Activated CD8-positive, alpha-beta T cell treated with anti-CD3 and anti-CD28 coated beads for 36 hours (primary cell): ENCODE measurements around the gene B3GNT3. TPM values are rescaled to one million over a fixed set of nuclear protein-coding genes. Genes with fewer than 3 reads are reported as not detected.

ENCODE experiments used
- ATAC-seq: fragments of 200-7000 bp; cut with Tn5 transposase; one replicate; pipeline ENCODE4 v1.10.0; 2021; ENCODE audit warnings: mild to moderate bottlenecking, moderate library complexity
- CTCF ChIA-PET: fragments of 350-600 bp; sonication (Branson Sonifier 250); formaldehyde crosslinking; loops from one replicate; lab custom pipeline; 2021; ENCODE audit warnings: antibody characterized with exemption; lab: Charles Lee
- POLR2A ChIA-PET: fragments of 350-600 bp; sonication (Branson Sonifier 250); formaldehyde crosslinking; loops from one replicate; lab custom pipeline; 2021; ENCODE audit warnings: antibody characterized with exemption; lab: Charles Lee
- DNase-seq: peaks from one replicate; pipeline ENCODE4 v3.0.0-alpha.2; 2020
- H3K27ac Mint-ChIP-seq: one replicate; pipeline ENCODE4 v1.8.0; 2021; ENCODE audit warnings: mild to moderate bottlenecking, mixed read lengths
- H3K27me3 Mint-ChIP-seq: one replicate; pipeline ENCODE4 v1.8.0; 2021; ENCODE audit warnings: mixed read lengths
- H3K36me3 Mint-ChIP-seq: one replicate; pipeline ENCODE4 v1.8.0; 2021; ENCODE audit warnings: low read depth, mixed read lengths
- H3K4me1 Mint-ChIP-seq: one replicate; pipeline ENCODE4 v1.8.0; 2021; ENCODE audit warnings: low read depth, mixed read lengths
- H3K4me3 Mint-ChIP-seq: one replicate; pipeline ENCODE4 v1.8.0; 2021; ENCODE audit warnings: mild to moderate bottlenecking, moderate library complexity, mixed read lengths
- H3K9me3 Mint-ChIP-seq: one replicate; pipeline ENCODE4 v1.8.0; 2021; ENCODE audit warnings: mixed read lengths
- CTCF ChIP-seq: fragments of 200-600 bp; IDR thresholded peaks from one replicate; pipeline ENCODE4 v1.8.0; 2022; ENCODE audit warnings: antibody characterized with exemption, mild to moderate bottlenecking
- intact Hi-C: fragments of 100-400 bp; cut with micrococcal nuclease; formaldehyde crosslinking; loops from one replicate; pipeline ENCODE4 v1.10.0; 2022
- total RNA-seq, 2 experiments: library from RNA; stranded (reverse); gene quantifications; one replicate each; pipeline ENCODE4 v1.2.3, GENCODE V29; 2021

Gene B3GNT3
- total RNA-seq, 2 experiments from 2014 or later: 0.20 TPM; not detected in 1

- intact Hi-C loops: no loop called here
- H3K4me3 Mint-ChIP-seq: no peak within 1 kb of the TSS
Measured at GRCh38 chr19:17821190-17821589, 26.3 kb downstream of the B3GNT3 start, which contains the start of gene INSL3. Gene INSL3, minus strand, starts transcription at chr19:17821519. Its CDS starts 13 bp downstream, at chr19:17821506.

GRCh38 chr19:17824339-17824738, 29.4 kb downstream of the B3GNT3 start:
- Mint-ChIP-seq H3K4me3 (no peak overlapping the region), H3K9me3 (no peaks in the 10 kb centered on the region), H3K27me3 (no peaks in the 10 kb centered on the region), H3K36me3 (peaks cover 17% of the 10 kb centered on the region), H3K4me1 (no peaks in the 10 kb centered on the region), H3K27ac (no peak overlapping the region)
- no peak for ATAC-seq
- TF ChIP-seq CTCF: no peak
- no peak for DNase-seq
- ChIA-PET POLR2A (interaction anchor here (0.6 to 4.4 kb wide), 10 partner anchors 8 to 36 kb away, joined by 3 to 23 read pairs (median 6); partner anchors contain the start of gene RPL18A), CTCF (no interaction called here)
- intact Hi-C loops: no loop called here

More at GRCh38 chr19:17821190-17821589, 26.3 kb downstream of the B3GNT3 start, which contains the start of gene INSL3:
- ChIA-PET POLR2A (no interaction called here), CTCF (no interaction called here)
- no peaks in the 10 kb centered on the region for H3K27me3 Mint-ChIP-seq
- DNase-seq (no peak), ATAC-seq (no peak)
- no peak for TF ChIP-seq CTCF
- no peak within 1 kb of the TSS for H3K27ac Mint-ChIP-seq
- H3K36me3 Mint-ChIP-seq: peaks cover 5% of the 10 kb centered on the region
- H3K9me3 Mint-ChIP-seq: no peaks in the 10 kb centered on the region
- no peaks in the 10 kb centered on the region for H3K4me1 Mint-ChIP-seq

DNA sequence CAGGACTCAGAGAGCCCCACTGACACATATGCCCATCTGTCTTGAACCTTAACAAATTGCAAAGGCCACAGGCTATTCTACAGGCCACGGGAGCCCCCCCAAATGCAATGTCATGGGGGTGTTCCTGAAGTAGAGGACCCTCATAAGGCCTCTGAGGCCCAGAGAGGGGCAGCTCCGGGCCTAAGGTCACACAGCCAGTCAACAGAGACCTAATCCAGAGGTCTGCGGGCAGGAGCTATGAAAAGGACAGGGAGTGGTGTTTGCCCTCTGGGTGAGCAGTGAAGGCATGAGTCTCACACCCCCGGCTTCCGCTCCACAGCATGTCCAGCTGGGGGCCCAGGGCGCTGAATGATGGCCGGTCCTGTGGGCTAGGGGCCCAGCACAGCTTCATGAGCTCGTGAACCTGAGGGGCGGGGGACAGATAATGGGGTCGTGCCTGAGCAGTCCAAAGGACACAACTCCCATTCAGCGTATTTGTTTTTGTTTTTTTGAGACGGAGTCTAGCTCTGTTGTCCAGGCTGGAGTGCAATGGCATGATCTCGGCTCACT, 31.6 kb downstream of the B3GNT3 start:
- Mint-ChIP-seq H3K9me3 (no peaks in the 10 kb centered on the region), H3K27ac (no peak overlapping the region)
- CTCF ChIA-PET: no interaction called here

DNA sequence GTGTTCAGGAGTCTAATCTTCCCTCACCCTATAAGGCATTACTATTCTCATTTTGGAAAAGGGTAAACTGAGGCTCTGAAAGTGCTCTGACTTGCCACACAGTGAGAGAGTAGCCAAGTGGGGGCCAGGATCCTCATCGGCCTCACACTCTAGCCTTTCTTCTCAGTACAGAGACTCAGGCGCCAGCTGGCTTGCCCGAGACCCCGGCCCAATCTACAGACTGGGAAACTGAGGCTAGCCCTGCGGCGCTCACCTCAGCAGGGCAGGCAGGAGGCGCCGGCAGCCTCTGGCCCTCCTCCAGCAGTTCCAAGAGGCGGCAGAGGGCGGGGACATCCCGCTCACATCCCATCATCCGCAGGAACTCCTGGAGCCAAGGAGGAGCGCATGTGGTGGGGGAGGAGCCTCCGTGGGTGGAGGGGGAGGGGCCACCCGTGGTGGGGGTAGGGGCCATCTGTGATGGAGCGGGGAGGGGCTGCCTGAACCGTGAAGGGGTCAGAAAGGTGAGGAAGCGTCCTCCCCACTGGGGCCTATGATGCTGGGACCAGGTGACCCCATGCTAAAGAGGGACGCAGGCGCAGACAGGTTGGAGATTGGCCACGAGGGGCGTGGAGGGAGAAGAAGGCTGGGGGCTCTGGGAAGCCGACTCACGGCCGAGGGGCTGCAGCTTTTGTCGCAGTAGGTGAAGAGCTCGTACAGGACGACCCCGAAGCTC, 35.1 kb downstream of the B3GNT3 start:
- ChIA-PET POLR2A (interaction anchor here (1.2 to 3.0 kb wide), 3 partner anchors 9 to 35 kb away, joined by 3 to 11 read pairs (median 6); no protein-coding TSS in a partner anchor), CTCF (no interaction called here)
- Mint-ChIP-seq H3K9me3 (peaks cover 1% of the 10 kb centered on the region), H3K27me3 (no peaks in the 10 kb centered on the region), H3K4me3 (no peak overlapping the region), H3K36me3 (peaks cover 58% of the 10 kb centered on the region), H3K27ac (no peak overlapping the region), H3K4me1 (peaks cover 3% of the 10 kb centered on the region)
- intact Hi-C loops: no loop called here
- DNase-seq: no peak
- ATAC-seq: no peak
- no peak for TF ChIP-seq CTCF

More for the DNA sequence above, 31.6 kb downstream of the B3GNT3 start:
- peaks cover 3% of the 10 kb centered on the region for H3K4me1 Mint-ChIP-seq
- H3K36me3 Mint-ChIP-seq: peaks cover 35% of the 10 kb centered on the region
- no peaks in the 10 kb centered on the region for H3K27me3 Mint-ChIP-seq
- H3K4me3 Mint-ChIP-seq: no peak overlapping the region
- ATAC-seq (no peak), DNase-seq (no peak)
- POLR2A ChIA-PET: interaction anchor here (1.1 to 1.2 kb wide), 2 partner anchors 9 to 24 kb away, joined by 4 read pairs; no protein-coding TSS in a partner anchor
- no peak for TF ChIP-seq CTCF
- intact Hi-C loops: no loop called here
